ENCODE results near the gene CETN1.

CETN1 gene

GRCh38 chr18:577643-578375 is 2.4 kb upstream of the CETN1 start:
- no peak for DNase-seq

- DNase-seq = no peak
Measured at GRCh38 chr18:579238-579637, 942 bp upstream of the CETN1 start.

GRCh38 chr18:581096-581495 is 916 bp downstream of the CETN1 start:
- no peak for DNase-seq

GRCh38 chr18:582465-582864 is 2.3 kb downstream of the CETN1 start:
- no peak for DNase-seq

- no peak for DNase-seq
Measured at GRCh38 chr18:595068-595467, 14.9 kb downstream of the CETN1 start.

GRCh38 chr18:595571-595970 is 15.4 kb downstream of the CETN1 start:
- DNase-seq = no peak

- DNase-seq = peak in 1 of 2 experiments; percentile 66
Measured at GRCh38 chr18:596288-596881, 16.2 kb downstream of the CETN1 start.

GRCh38 chr18:598124-598589 is 18.0 kb downstream of the CETN1 start:
- no peak for DNase-seq

- no peak for DNase-seq
Measured at GRCh38 chr18:600107-600506, 19.9 kb downstream of the CETN1 start.

- DNase-seq = no peak
Measured at GRCh38 chr18:604771-605170, 24.6 kb downstream of the CETN1 start.

GRCh38 chr18:607930-608329 is 27.8 kb downstream of the CETN1 start:
- no peak for DNase-seq

- no peak for DNase-seq
Measured at GRCh38 chr18:610214-610928, 30.2 kb downstream of the CETN1 start.

- DNase-seq = no peak
Measured at GRCh38 chr18:612156-612555, 32.0 kb downstream of the CETN1 start.

- DNase-seq = no peak
Measured at GRCh38 chr18:614193-614592, 34.0 kb downstream of the CETN1 start.

- DNase-seq = no peak
Measured at GRCh38 chr18:615092-615521, 34.9 kb downstream of the CETN1 start.

GRCh38 chr18:615773-616172 is 35.6 kb downstream of the CETN1 start:
- DNase-seq = no peak

- no peak for DNase-seq
Measured at GRCh38 chr18:616380-616995, 36.3 kb downstream of the CETN1 start.

GRCh38 chr18:617970-618504 is 37.9 kb downstream of the CETN1 start:
- no peak for DNase-seq

- DNase-seq = no peak
Measured at GRCh38 chr18:618618-619017, 38.4 kb downstream of the CETN1 start.

GRCh38 chr18:621291-622043 is 41.3 kb downstream of the CETN1 start:
- no peak for DNase-seq

GRCh38 chr18:622289-622688 is 42.1 kb downstream of the CETN1 start:
- no peak for DNase-seq

Measured in activated CD4-positive, alpha-beta T cell treated with anti-CD3 and anti-CD28 coated beads, Interleukin-2, amount 50 U/mL, for 4 hours (primary cell).